ENCODE measurements around the gene MEOX1. TPM values are rescaled to one million over a fixed set of nuclear protein-coding genes. Genes with fewer than 3 reads are reported as not detected.

MEOX1 gene
- total and polyA plus RNA-seq, 2 of the 4 experiments (the other 2 are of a cell fraction), result 0.48 to 0.72 TPM

DNA sequence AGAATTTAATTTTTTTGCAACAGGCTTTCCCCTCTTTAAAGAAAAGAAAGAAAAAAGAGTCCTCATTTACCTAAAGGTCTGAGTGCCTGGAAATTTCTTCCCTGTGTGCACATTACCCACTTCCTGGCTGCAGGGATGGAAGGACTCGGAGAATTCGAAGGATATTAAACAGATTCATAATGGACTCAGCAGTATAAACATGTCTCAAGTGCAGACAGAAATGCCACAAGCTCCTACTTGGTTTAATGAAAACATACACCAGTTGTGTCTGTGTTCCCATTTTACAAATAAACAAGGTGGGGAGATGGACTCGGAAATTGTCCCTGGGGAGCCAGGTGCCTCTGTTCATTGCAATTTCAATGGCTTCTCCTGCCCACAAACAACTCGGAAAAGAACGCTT is 47.2 kb downstream of the MEOX1 start:
- DNase-seq, result no peak
- peaks cover 10% of the 10 kb centered on the region for H3K4me1 ChIP-seq (ENCODE audit: control insufficient read depth, insufficient read depth, low read length)
- no TSS peak for BruUV-seq (replicated peaks)

More for the DNA sequence above, 47.2 kb downstream of the MEOX1 start:
- Histone ChIP-seq H3K4me3 (ENCODE audit: insufficient read depth, low read depth, low read length) (no peak overlapping the region), H2AFZ (replicated peaks; ENCODE audit: low read length, poor library complexity) (peak overlapping the region; percentile 2), H2AK5ac (ENCODE audit: low read depth, low read length) (no peak overlapping the region), H2BK20ac (ENCODE audit: low read depth, low read length) (no peak overlapping the region), H3K4me2 (ENCODE audit: low read depth, low read length) (no peak overlapping the region), H2BK15ac (ENCODE audit: low read depth, low read length) (no peak overlapping the region), H3K23ac (ENCODE audit: low read depth, low read length) (no peak overlapping the region), H3K18ac (ENCODE audit: low read depth, low read length) (no peak overlapping the region), H3K9me3 (ENCODE audit: control insufficient read depth, insufficient read depth, low read length) (no peaks in the 10 kb centered on the region), H3K36me3 (ENCODE audit: control insufficient read depth, insufficient read depth, low read length) (no peaks in the 10 kb centered on the region), H3K9me1 (ENCODE audit: insufficient read depth, low read length) (0 out of 2 replicates have a peak, but pooled peaks cover 3% of the 10 kb centered on the region), H3K27ac (ENCODE audit: insufficient read depth, low read length) (no peak overlapping the region), H3K9ac (ENCODE audit: low read depth, low read length) (no peak overlapping the region), H4K91ac (ENCODE audit: insufficient read depth, low read depth, low read length) (no peak overlapping the region), H4K8ac (ENCODE audit: low read depth in 2 of 2, low read length in 2 of 2) (no peak overlapping the region), H4K5ac (ENCODE audit: low read depth, low read length) (no peak overlapping the region), H3K56ac (ENCODE audit: extremely low read depth, insufficient read depth, low read length) (no peak overlapping the region), H3K14ac (replicated peaks; ENCODE audit: low read depth, low read length) (no peak overlapping the region; the same call in 1 of the 2 replicates), H3K4ac (ENCODE audit: low read depth, low read length) (no peak overlapping the region), H2BK5ac (ENCODE audit: low read depth, low read length, poor library complexity, severe bottlenecking) (no peak overlapping the region), H2AK9ac (replicated peaks; ENCODE audit: low read depth, low read length, poor library complexity) (no peak overlapping the region), H3K27me3 (ENCODE audit: control insufficient read depth, insufficient read depth, low read length) (no peaks in the 10 kb centered on the region; the same call in 1 of the 2 replicates), H4K20me1 (ENCODE audit: insufficient read depth, low read length) (no peaks in the 10 kb centered on the region), H3K79me1 (ENCODE audit: low read depth in 1 of 2, low read length in 2 of 2) (no peaks in the 10 kb centered on the region), H2BK120ac (ENCODE audit: low read depth, low read length) (no peak overlapping the region)
- ATAC-seq (ENCODE audit: low read depth), result peak; percentile 34; the same call in 1 of the 2 replicates
- ChIA-PET CTCF (no interaction called here), POLR2A (ENCODE audit: unreplicated experiment) (no interaction called here)
- dilution Hi-C loops (cut with HindIII; ENCODE audit: low sequenced_read_pairs, unreplicated experiment), result no loop called here
- in situ Hi-C loops (cut with MboI; ENCODE audit: low sequenced_read_pairs), result no loop called here
- no peak for TF ChIP-seq RAD21 (IDR thresholded peaks at IDR 0.05; ENCODE audit: low read length)
- TF ChIP-seq BHLHE40 (IDR thresholded peaks at IDR 0.05; ENCODE audit: low read depth, low read length), result no peak
- TF ChIP-seq FOS (IDR thresholded peaks at IDR 0.05; ENCODE audit: low read depth, low read length), result no peak
- TF ChIP-seq MAFK (IDR thresholded peaks at IDR 0.05; ENCODE audit: low read depth, low read length), result no peak
- TF ChIP-seq SMC3 (IDR thresholded peaks at IDR 0.05; ENCODE audit: low read depth, low read length), result no peak
- TF ChIP-seq CEBPB (IDR thresholded peaks at IDR 0.05; ENCODE audit: low read depth, low read length), result no peak
- TF ChIP-seq NFE2L2 (IDR thresholded peaks at IDR 0.05; ENCODE audit: low read depth, low read length), result no peak
- TF ChIP-seq, protein P1, sequence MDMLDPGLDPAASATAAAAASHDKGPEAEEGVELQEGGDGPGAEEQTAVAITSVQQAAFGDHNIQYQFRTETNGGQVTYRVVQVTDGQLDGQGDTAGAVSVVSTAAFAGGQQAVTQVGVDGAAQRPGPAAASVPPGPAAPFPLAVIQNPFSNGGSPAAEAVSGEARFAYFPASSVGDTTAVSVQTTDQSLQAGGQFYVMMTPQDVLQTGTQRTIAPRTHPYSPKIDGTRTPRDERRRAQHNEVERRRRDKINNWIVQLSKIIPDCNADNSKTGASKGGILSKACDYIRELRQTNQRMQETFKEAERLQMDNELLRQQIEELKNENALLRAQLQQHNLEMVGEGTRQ (IDR thresholded peaks at IDR 0.05; ENCODE audit: low read depth, low read length), result no peak
- TF ChIP-seq, protein P2, sequence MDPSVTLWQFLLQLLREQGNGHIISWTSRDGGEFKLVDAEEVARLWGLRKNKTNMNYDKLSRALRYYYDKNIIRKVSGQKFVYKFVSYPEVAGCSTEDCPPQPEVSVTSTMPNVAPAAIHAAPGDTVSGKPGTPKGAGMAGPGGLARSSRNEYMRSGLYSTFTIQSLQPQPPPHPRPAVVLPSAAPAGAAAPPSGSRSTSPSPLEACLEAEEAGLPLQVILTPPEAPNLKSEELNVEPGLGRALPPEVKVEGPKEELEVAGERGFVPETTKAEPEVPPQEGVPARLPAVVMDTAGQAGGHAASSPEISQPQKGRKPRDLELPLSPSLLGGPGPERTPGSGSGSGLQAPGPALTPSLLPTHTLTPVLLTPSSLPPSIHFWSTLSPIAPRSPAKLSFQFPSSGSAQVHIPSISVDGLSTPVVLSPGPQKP (IDR thresholded peaks at IDR 0.05; ENCODE audit: borderline replicate concordance, low read depth, low read length), result no peak
- TF ChIP-seq MAZ (IDR thresholded peaks at IDR 0.05; ENCODE audit: borderline replicate concordance, low read depth, low read length), result no peak
- TF ChIP-seq RFX5 (IDR thresholded peaks at IDR 0.05; ENCODE audit: low read depth, low read length), result no peak
- no peak for TF ChIP-seq POLR2A (IDR thresholded peaks at IDR 0.05; ENCODE audit: low read depth, low read length)
- TF ChIP-seq RCOR1 (IDR thresholded peaks at IDR 0.05; ENCODE audit: insufficient replicate concordance, low read length), result no peak
- TF ChIP-seq MXI1 (IDR thresholded peaks at IDR 0.05; ENCODE audit: borderline replicate concordance, low read depth, low read length), result no peak
- TF ChIP-seq, protein P3, sequence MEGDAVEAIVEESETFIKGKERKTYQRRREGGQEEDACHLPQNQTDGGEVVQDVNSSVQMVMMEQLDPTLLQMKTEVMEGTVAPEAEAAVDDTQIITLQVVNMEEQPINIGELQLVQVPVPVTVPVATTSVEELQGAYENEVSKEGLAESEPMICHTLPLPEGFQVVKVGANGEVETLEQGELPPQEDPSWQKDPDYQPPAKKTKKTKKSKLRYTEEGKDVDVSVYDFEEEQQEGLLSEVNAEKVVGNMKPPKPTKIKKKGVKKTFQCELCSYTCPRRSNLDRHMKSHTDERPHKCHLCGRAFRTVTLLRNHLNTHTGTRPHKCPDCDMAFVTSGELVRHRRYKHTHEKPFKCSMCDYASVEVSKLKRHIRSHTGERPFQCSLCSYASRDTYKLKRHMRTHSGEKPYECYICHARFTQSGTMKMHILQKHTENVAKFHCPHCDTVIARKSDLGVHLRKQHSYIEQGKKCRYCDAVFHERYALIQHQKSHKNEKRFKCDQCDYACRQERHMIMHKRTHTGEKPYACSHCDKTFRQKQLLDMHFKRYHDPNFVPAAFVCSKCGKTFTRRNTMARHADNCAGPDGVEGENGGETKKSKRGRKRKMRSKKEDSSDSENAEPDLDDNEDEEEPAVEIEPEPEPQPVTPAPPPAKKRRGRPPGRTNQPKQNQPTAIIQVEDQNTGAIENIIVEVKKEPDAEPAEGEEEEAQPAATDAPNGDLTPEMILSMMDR (conservative IDR thresholded peaks at IDR 0.05; ENCODE audit: low read depth, low read length), result no peak
- TF ChIP-seq CHD1 (IDR thresholded peaks at IDR 0.05; ENCODE audit: low read depth, low read length), result no peak
- WGBS, 2 experiments (ENCODE audit: extremely low coverage in 2 of 2, insufficient read length in 1 of 2), result 0% methylated on average over 1 of the region's 5 CpGs; no CpG with 5 or more reads in 1 of the 2 experiments
- intact Hi-C loops (cut with micrococcal nuclease), result no loop called here

Measured in IMR-90 (cell line).